ENCODE results near the gene ZNF598. TPM values are rescaled to one million over a fixed set of nuclear protein-coding genes. Genes with fewer than 3 reads are reported as not detected.
A peak's percentile ranks its signal among the peaks of the same experiment; 100 is the strongest.

ZNF598 gene
- total RNA-seq, 1 donor from 2014 or later: 46.1 TPM

DNA sequence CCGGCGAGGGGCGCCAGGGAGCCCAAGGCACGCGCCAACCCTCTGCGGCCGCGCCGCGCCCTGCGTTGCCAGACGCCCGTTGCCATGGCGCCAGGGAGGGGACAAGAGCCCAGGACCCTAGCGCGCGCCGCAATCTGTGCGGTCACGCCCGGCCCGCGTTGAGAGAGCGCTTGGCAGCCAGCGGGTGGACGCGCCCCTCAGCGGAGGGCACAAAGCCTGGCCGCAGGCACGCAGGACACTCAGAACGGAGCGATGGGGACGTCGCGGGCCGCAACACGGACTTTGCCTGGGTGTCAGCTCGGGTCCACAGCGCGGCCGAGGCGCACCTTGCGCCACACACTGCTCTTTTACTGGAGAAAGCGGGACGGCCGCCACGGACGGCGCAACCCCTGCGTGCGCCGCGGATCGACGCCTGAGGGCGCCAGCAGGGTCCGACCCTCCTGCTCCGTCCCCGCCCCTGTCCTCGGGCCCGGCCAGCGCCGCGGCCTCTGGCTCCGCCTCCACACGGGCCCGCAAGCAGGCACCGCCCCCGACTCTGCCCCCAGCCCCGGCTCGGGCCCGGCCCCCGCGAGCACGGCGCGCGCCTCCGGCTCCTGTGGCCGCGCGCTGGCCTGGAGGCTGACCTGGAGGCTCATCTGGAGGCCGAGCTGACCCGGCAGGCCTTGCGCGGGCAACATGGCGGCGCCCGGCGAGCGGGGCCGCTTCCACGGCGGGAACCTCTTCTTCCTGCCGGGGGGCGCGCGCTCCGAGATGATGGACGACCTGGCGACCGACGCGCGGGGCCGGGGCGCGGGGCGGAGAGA is 25.9 kb downstream of the ZNF598 start, which contains the start of gene GFER:
TSS of gene GFER (plus strand) at position 650 of the 803 bp plus-strand sequence. CDS start at position 676, 26 bp downstream.
- peak; percentile 97 for DNase-seq (ENCODE audit: extremely low spot score, unreplicated experiment)
- TF ChIP-seq, protein P1, sequence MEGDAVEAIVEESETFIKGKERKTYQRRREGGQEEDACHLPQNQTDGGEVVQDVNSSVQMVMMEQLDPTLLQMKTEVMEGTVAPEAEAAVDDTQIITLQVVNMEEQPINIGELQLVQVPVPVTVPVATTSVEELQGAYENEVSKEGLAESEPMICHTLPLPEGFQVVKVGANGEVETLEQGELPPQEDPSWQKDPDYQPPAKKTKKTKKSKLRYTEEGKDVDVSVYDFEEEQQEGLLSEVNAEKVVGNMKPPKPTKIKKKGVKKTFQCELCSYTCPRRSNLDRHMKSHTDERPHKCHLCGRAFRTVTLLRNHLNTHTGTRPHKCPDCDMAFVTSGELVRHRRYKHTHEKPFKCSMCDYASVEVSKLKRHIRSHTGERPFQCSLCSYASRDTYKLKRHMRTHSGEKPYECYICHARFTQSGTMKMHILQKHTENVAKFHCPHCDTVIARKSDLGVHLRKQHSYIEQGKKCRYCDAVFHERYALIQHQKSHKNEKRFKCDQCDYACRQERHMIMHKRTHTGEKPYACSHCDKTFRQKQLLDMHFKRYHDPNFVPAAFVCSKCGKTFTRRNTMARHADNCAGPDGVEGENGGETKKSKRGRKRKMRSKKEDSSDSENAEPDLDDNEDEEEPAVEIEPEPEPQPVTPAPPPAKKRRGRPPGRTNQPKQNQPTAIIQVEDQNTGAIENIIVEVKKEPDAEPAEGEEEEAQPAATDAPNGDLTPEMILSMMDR (conservative IDR thresholded peaks at IDR 0.05): peak; percentile 50
- H3K27ac Mint-ChIP-seq: peak within 1 kb of the TSS; percentile 62
- no peaks in the 10 kb centered on the region for H3K9me3 Mint-ChIP-seq
- H3K27me3 Mint-ChIP-seq: peaks cover 49% of the 10 kb centered on the region
- H3K4me3 Mint-ChIP-seq: peak within 1 kb of the TSS; percentile 89
- H3K4me1 Mint-ChIP-seq (ENCODE audit: unreplicated experiment): peaks cover 11% of the 10 kb centered on the region
- H3K36me3 Mint-ChIP-seq: peaks cover 3% of the 10 kb centered on the region

GRCh38 chr16:1982991-1983543 is 26.6 kb downstream of the ZNF598 start:
- DNase-seq (ENCODE audit: extremely low spot score, unreplicated experiment): no peak
- Mint-ChIP-seq H3K27ac (peak overlapping the region; percentile 56), H3K4me1 (ENCODE audit: unreplicated experiment) (peaks cover 11% of the 10 kb centered on the region), H3K4me3 (peak overlapping the region; percentile 83), H3K9me3 (no peaks in the 10 kb centered on the region), H3K36me3 (no peaks in the 10 kb centered on the region), H3K27me3 (peaks cover 44% of the 10 kb centered on the region)
- TF ChIP-seq, protein P1 (conservative IDR thresholded peaks at IDR 0.05): no peak

GRCh38 chr16:1982013-1982433 is 27.6 kb downstream of the ZNF598 start:
- Mint-ChIP-seq H3K4me3 (no peak overlapping the region), H3K27me3 (peaks cover 41% of the 10 kb centered on the region), H3K4me1 (ENCODE audit: unreplicated experiment) (peaks cover 11% of the 10 kb centered on the region), H3K27ac (peak overlapping the region; percentile 56), H3K36me3 (no peaks in the 10 kb centered on the region), H3K9me3 (no peaks in the 10 kb centered on the region)
- no peak for DNase-seq (ENCODE audit: extremely low spot score, unreplicated experiment)
- TF ChIP-seq, protein P1 (conservative IDR thresholded peaks at IDR 0.05): no peak

DNA sequence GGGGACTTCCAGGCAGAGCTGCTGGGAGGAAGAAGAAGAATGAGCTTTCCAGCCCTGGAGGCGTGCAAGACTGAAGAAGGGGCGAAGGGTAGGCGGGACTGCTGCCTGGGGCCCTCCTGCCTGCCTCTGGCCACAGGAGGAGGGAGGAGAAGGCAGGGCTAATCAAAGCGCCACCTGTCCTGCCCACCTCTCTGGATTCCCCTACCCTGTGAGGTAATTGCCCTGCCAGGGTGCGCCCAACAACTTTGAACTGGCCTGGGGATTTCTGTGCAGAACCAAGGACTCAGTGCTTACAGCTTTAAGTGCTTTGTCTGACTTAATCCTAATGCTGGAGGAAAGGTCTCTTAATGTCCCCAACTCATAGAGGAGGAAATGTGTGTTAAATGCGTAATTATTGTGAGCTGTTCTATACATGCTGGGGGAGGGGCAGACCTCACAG is 28.2 kb downstream of the ZNF598 start, which contains the start of gene NOXO1:
TSS of gene NOXO1 (minus strand) at position 72 of the 439 bp plus-strand sequence. CDS start 290 bp downstream, outside the sequence.
- H3K4me1 Mint-ChIP-seq (ENCODE audit: unreplicated experiment): peaks cover 11% of the 10 kb centered on the region
- peak within 1 kb of the TSS; percentile 57 for H3K4me3 Mint-ChIP-seq
- TF ChIP-seq, protein P1 (conservative IDR thresholded peaks at IDR 0.05): no peak
- H3K27me3 Mint-ChIP-seq: peaks cover 41% of the 10 kb centered on the region
- DNase-seq (ENCODE audit: extremely low spot score, unreplicated experiment): no peak
- H3K27ac Mint-ChIP-seq: peak within 1 kb of the TSS; percentile 56
- no peaks in the 10 kb centered on the region for H3K36me3 Mint-ChIP-seq
- no peaks in the 10 kb centered on the region for H3K9me3 Mint-ChIP-seq

- H3K4me1 Mint-ChIP-seq (ENCODE audit: unreplicated experiment): peaks cover 11% of the 10 kb centered on the region
- no peak overlapping the region for H3K27ac Mint-ChIP-seq
- no peaks in the 10 kb centered on the region for H3K36me3 Mint-ChIP-seq
- H3K27me3 Mint-ChIP-seq: peaks cover 41% of the 10 kb centered on the region
- H3K9me3 Mint-ChIP-seq: no peaks in the 10 kb centered on the region
- no peak overlapping the region for H3K4me3 Mint-ChIP-seq
- no peak for DNase-seq (ENCODE audit: extremely low spot score, unreplicated experiment)
- TF ChIP-seq, protein P1 (conservative IDR thresholded peaks at IDR 0.05): no peak
These were observed 28.9 kb downstream of the ZNF598 start for GRCh38 chr16:1980770-1981087.
